GM15510 (cell line): Measurements from ENCODE around the gene ATP9B.

Experiments used
- POLR2A ChIP-seq: IDR thresholded peaks from 3 replicates; pipeline ENCODE4 v1.6.1; 2011; ENCODE audit warnings: borderline replicate concordance; ENCODE audit not compliant: insufficient read length; ENCODE audit errors: extremely low read depth

Gene ATP9B

DNA sequence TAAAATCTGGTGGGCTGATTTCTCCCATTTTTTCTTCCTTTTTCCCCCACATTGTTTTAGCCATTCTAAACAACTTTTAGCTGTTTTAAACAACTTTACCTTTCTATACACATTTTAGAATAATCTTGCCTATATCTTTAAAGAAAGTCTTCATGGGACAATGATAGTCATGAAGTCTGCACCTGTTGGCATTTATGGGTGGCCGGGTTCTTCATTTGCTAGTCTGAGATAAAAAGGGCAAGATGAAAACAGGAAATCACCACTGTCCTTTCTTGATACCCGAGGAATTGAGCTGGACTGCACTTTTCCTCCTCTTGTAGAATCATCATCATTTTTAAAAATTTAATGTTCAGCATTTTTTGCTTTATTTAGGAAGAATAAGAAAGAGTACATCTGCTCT, 104.5 kb downstream of the ATP9B start:
- TF ChIP-seq POLR2A, result no peak

DNA sequence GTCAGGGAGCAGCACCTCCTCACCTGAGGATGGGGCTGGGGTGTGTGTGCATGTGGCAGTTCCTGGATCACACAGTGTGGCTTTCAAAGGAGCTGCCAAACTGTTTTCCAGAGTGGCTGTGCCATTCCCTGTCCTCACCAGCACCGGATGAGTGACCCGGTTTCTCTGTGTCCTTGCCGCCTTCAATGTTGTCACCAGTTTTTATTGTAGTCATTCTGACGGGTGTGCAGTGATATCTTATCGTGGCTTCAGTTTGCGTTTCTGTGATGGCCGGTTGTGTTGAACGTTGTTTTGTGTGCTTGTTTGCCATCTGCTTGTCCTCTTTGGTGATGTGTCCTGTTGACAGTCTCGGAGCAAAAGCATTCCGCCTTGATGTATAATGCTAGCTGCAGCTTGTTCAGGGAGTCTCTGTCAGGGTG, 108.9 kb downstream of the ATP9B start:
- no peak for TF ChIP-seq POLR2A

DNA sequence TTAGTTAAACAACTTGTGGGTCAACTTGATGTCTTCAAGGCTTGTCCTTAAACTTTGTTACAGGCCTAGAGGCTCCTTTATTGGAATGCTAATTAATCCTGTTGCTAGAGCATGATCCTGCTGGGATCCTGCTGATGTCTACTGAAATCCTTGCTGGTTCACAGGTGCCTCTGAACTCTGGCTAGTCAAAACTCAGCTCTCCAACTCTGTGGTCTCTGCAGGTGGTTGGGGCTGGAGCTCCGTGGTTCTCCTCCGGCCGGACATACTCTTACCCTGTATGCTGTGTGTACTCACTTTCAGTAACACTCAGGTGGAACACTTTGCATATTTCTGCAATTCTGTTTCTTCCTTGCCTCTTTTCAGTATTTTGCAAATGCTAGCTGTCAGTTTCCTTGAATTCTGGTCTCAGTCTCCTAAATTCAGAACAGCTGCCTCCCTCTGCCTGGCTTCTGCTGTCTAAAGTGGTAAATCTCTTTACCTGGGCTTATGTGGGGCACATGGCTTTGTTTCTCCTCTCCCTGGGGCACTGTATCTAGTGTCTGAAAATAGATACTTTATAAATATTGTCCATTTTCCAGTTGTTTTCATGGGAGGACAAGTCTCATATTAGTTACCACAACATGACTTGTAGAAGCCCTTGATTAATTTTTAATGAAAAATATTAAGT, 113.0 kb downstream of the ATP9B start:
- TF ChIP-seq POLR2A, result no peak

DNA sequence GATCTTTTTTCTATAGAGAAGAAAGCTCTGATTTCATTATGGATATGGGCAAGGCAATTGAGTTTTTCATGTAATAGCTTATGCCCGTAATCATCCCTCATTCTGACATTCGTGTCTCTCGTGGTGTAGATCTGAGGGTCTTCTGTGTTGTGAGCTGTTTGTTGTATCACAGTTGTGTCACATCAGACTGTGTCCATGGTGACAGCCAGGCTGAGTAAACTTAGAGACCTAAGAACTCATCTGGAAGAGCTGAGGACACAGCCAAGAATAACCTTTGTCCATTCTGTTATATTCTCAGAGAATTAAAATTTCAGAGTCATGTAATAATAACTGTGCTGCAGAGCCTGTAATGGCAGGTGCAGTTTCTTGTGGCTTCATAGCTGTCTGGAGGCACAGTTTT, 116.5 kb downstream of the ATP9B start:
- no peak for TF ChIP-seq POLR2A

DNA sequence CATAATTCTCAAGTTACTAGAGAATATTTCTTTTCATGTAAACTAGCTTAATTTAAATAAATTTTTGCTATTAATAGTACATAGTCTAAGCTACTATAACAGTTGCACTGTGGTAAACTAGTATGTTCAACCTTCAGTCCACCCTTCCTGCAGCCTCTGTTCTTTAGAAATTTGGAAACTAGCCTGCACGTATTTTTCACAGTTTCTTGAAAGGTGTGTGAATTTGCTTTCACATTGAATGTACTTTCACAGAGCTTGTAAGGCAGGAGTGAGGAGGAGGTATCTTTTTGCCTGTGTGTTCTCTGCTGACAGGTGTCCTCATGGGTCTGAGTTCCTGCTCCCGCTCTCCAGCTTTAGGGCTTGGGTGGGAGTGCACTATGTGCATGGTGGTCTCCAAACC, 117.5 kb downstream of the ATP9B start:
- no peak for TF ChIP-seq POLR2A

DNA sequence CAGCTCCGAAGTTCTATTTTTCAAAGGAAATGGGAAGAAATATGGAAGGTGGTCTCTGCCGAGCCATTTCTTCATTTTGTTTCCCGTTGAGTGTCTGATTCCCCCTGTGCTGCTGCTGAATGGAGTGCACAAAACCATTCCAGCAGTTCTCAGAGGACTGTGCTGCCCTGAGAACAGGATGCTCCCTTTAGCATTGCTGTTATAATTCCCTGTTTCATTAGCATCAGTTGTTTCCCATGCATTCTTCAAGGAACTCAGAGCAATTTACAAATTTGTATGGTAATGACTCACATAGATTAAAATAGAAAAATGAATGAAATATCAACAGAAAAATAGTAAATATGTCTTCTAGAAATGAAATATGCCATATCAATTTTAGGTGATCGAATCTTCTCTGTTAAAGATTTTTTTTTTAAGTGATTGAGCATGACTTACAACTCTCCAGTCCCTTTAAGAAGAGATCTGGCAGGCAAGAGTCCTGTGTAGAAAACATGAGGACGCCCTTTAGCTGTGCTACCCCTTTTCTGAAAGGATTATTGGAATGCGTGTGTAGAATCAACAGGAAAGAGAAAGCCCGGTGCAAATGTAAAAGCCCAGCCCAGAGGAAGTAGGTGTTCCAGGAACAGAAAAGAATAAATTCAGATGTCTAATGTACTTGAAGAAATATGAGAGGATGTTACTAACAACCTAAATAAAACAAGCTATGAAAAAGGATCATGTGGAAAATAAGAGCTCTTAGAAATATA, 118.5 kb downstream of the ATP9B start:
- no peak for TF ChIP-seq POLR2A

DNA sequence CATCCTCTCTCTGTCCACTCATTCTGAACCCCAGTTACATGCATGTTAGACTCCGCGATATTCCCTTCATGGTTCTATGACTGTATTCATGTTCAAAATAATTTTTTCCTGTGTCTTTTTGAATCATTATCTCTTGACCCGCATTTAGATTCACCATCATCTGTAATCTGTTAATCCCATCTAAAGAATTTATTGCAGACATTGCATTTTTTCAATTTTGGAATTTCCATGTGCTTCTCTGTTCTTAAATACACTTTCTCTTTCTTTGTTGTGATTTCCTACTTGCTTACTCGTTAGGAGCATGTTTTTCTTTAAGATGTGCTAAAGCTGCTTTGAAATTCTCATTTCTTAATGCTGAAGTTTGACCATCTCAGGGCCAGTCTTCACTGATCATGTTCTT, 122.2 kb downstream of the ATP9B start:
- no peak for TF ChIP-seq POLR2A

DNA sequence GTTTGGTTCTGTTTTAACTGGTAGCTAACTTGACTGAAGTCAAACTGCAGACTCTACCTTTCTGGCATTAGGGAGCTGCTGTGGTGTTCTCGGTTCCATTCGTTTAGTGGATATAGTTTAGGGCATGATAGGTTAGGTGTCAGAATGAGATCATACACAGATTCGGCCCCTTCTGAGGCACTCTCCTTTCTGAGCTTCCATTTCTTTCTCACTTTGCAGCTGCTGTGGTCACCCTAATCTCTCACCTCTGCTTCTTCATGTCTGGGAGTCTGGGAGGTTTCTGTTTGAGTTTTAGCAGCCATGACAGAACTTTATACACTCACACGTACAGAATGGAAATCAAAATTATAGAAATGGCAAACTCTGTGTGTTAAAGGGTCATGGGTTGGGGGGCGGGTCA, 122.8 kb downstream of the ATP9B start:
- no peak for TF ChIP-seq POLR2A

DNA sequence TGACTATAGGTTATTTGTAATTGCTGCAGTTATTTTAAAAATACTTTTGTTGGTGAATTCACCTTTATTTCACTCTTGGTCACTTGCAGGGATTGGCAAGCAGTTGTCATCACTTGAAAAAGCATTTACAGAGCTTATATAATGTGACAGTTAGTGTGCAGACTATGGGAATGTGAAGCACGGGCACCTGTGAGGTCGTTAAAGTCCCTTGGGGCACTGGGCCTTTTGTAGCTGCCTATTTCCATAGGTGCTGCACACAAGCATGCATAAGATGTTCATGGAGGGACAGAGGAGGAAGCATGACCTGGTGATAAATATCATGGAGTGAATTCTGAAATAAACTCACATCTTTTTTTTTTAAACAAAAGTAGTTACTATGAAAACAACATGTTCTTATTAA, 124.6 kb downstream of the ATP9B start:
- TF ChIP-seq POLR2A, result no peak

DNA sequence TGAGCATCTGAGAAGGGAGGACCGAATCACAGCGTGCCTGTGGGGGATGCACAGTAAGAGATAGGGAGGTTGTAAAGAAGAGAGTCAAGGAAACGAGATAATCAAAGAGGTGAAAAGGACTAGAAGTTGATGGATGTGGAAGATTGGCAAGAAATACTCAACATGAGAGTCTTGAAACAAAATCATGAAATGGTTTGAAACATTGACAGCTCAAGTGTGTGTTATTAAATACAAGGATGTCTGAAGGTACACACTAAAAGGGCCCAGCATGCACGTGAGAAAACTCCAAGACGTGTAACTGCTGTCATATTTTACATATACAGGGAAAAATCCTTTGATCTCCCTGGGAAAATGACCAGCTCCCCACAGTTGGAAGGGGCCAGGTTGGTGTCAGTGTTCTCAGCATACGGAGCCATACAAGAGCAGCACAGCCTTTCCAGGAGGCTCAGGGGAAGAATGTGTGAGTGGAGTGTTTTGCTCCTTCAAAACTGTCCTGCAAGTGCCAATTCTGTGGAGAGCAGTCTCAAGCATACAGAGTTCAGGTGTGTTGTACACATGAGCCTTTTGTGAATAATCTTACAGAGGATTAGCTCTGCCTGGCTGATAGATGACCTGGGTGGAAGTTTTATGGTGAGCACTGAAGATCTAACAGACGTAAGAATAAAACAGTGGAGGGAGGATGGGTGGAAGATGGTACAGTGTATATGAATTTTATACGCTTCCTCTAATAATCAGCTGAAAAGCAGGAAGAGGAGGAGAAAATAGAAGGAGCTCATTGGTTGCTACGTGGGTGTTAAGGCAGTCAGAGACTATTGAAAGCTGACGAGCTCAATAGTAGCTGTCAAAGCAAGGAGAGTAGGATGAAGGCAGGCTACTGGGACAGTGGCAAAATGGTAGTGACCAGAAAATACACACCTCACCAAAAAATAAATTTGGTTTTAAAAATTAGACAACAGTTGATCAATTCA, 126.8 kb downstream of the ATP9B start:
- no peak for TF ChIP-seq POLR2A

DNA sequence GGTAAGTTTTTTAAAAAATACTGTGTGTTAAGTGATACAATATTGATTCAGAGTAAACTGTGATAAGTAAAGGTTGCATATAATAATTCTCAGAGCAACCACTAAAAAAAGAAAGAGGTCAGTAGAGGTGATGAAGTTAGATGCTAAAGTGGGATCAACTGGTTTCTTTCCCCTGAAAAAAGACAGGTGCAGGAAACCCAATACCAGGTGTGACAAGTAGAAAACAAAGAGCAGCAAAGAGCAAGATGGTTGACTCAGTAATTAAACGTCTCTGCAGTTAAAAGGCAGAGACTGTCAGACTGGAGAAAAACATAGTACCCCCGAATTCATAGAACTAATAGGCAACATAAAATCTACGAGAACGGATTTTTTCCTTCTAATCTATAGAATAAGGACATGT, 128.3 kb downstream of the ATP9B start:
- no peak for TF ChIP-seq POLR2A

DNA sequence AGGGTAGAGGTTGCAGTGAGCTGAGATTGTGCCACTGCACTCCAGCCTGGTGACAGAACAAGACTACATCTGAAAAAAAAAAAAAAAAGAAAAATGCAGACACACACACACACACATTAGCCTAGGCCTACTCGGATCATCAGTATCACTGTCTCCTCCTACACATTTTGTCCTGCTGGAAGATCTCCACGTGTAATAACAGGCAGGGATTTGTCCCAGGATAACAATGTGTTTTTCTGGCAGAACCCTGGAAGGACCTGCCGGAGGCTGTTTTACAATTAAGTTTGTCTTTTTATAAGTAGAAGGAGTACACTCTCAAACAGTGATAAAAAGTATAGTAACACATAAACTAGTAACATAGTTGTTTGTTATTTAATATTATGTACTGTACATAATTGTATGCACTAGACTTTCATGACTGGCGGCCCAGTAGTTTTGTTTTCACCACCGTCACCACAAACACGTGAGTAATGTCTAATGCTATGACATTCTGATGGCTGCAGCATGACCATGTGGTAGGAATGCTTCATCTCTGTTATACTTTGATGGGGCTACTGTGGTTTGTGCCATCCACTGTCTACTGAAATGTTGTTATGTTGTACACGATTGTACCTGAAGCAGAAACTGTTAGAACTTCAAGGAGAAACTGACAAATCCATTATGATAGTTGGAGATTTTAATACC, 130.6 kb downstream of the ATP9B start:
- no peak for TF ChIP-seq POLR2A

DNA sequence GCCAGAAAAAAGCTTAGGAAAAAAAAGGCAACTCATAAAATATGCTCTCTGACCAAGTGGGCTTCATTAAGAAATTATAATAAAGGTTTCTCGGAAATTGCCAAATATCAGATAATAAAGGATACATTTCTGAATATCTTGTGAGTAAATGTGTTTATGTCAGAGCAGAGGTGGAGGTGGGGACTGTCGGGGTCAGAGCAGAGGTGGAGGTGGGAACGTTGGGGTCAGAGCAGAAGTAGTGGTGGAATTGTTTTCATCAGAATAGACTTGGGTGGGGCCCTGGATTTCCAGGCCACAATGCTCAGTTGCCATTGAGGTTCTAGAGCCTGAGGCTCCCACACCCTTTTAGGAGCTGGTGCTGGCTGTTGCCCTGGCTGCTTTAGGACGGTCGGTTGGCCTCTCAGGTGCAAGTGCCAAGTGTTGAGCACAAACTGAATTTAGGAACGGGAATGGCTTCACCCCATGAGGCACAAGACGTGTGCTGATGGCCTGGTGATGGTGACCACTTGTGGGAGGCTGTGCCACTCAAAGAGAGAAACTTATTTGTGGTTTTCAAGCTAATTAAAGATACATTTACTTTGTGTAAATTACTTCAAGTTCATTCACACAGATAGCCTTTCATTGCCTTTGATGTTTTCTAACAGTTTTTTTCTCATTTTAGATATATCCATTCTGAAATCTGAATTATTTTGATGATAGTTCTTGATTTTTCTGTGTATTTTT, 131.5 kb downstream of the ATP9B start:
- no peak for TF ChIP-seq POLR2A

DNA sequence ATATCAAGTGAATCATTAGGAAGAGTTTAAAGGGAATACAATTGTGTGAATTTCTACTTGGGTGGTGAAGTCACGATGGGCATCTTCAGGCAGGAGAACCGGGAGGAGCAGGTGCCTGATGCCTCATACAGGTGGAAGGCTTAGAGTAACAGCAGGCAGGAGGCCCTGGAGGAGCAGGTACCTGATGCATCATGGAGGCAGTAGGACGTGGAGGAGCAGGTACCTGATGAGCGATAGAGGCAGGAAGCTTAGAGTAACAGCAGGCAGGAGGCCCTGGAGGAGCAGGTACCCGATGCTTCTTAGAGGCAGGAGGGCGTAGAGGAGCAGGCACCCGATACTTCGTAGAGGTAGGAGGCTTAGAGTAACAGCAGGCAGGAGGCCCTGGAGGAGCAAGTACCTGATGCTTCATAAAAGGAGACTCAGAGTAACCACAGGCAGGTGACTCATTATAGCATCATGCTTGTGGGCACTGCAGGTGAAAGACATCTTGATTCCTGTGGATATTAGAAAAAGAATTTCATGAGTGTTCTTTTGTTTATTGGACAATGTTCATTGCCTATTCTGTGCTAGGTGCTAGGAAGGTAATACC, 133.9 kb downstream of the ATP9B start:
- TF ChIP-seq POLR2A, result no peak
